Choroid plexus epithelial cell (primary cell): Measurements from ENCODE around the gene PODXL.

Experiments used
- DNase-seq: peaks from one replicate; pipeline ENCODE4 v3.0.0-alpha.2; 2010; ENCODE audit warnings: low read depth
- H3K4me3 ChIP-seq: 2 replicates; pipeline ENCODE4 v1.5.1; 2011; ENCODE audit warnings: low read depth, mild to moderate bottlenecking, control low read depth, low read length, moderate library complexity
- CTCF ChIP-seq: conservative IDR thresholded peaks from 2 replicates; pipeline ENCODE4 v1.5.1; 2011; ENCODE audit warnings: low read depth, mild to moderate bottlenecking, control low read depth, inconsistent platforms, low read length, moderate library complexity

PODXL gene

GRCh38 chr7:131530137-131530536 is 26.3 kb downstream of the PODXL start:
- no peak overlapping the region for H3K4me3 ChIP-seq
- TF ChIP-seq CTCF = no peak
- DNase-seq = no peak

DNA sequence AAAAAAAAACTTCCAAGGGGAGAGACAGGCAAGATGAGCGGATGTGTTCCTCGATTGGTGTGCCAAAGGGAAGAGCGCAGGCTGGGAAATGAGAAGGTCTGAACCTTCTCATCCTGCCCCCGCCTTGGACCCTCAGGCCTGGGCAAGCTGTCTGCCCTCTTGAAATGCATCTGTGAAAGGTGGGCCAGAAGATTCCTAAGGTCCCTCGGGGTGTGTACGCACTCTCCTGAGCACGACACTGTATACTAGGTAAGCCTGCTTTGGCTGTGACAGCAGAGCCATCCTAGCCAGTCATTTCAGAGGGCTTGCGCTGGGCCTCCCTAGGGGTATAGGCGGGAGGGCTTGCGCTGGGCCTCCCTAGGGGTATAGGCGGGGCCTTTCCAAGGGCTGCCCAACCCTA is 26.8 kb downstream of the PODXL start:
- DNase-seq = no peak
- no peak for TF ChIP-seq CTCF
- H3K4me3 ChIP-seq = no peak overlapping the region

DNA sequence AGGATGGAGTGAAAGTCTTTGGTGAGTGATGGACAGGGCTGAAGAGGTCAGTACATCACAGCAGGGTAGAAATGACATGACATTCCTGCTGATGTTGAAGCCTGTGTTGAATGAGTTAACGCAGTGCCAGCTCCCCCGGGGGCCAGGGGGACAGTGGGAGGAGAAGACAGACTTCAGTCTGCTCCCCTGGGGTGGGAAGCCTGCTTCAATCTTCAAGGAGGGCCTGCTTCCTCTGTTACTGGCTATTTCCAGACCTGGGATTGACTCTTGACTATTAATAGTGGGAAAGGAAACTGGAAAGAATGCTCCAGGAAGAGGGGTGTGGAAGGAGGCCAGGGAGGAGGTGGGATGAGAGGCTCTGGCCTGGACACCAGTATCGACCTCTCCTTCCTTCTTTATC is 27.2 kb downstream of the PODXL start:
- no peak for DNase-seq
- no peak overlapping the region for H3K4me3 ChIP-seq
- TF ChIP-seq CTCF = no peak

- TF ChIP-seq CTCF = no peak
- H3K4me3 ChIP-seq = no peak overlapping the region
- DNase-seq = no peak
Observed at GRCh38 chr7:131527456-131527855, 29.0 kb downstream of the PODXL start.

- no peak for TF ChIP-seq CTCF
- DNase-seq = no peak
- H3K4me3 ChIP-seq = no peak overlapping the region
Observed at GRCh38 chr7:131525820-131526219, 30.6 kb downstream of the PODXL start.

- no peak for DNase-seq
- no peak overlapping the region for H3K4me3 ChIP-seq
- TF ChIP-seq CTCF = no peak
Observed at GRCh38 chr7:131524703-131525102, 31.7 kb downstream of the PODXL start.

- no peak for TF ChIP-seq CTCF
- no peak for DNase-seq
Observed at GRCh38 chr7:131524115-131524514, 32.3 kb downstream of the PODXL start.

More at GRCh38 chr7:131524115-131524514, 32.3 kb downstream of the PODXL start:
- no peak overlapping the region for H3K4me3 ChIP-seq
